Smooth muscle cell (in vitro differentiated cells): ENCODE data around the gene GALNT4. TPM values are rescaled to one million over a fixed set of nuclear protein-coding genes. Genes with fewer than 3 reads are reported as not detected.

Experiments
- DNase-seq: peaks from one replicate; lab custom pipeline; 2025; ENCODE audit not compliant: unreplicated experiment; lab: John Stamatoyannopoulos, UW
- H2AFZ ChIP-seq: fragments of 200-600 bp; sonication (generic); 2 replicates; pipeline ENCODE4 v1.6.0; 2016; ENCODE audit warnings: antibody characterized with exemption, low read depth, mild to moderate bottlenecking
- H3F3A ChIP-seq: fragments of 200-600 bp; sonication (generic); 2 replicates; pipeline ENCODE4 v1.6.0; 2017; ENCODE audit warnings: antibody characterized with exemption, low read depth
- H3K27ac ChIP-seq: fragments of 200-600 bp; sonication (generic); 2 replicates; pipeline ENCODE4 v1.5.1; 2016; ENCODE audit warnings: low read depth, mild to moderate bottlenecking
- H3K27me3 ChIP-seq: fragments of 200-600 bp; sonication (generic); 2 replicates; pipeline ENCODE4 v1.6.1; 2016; ENCODE audit warnings: low read depth, mild to moderate bottlenecking
- H3K36me3 ChIP-seq: fragments of 200-600 bp; sonication (generic); 2 replicates; pipeline ENCODE4 v1.5.1; 2016; ENCODE audit warnings: low read depth
- H3K4me1 ChIP-seq: fragments of 200-600 bp; sonication (generic); 2 replicates; pipeline ENCODE4 v1.5.1; 2016; ENCODE audit warnings: low read depth
- H3K4me2 ChIP-seq: fragments of 200-600 bp; sonication (generic); 2 replicates; pipeline ENCODE4 v1.6.0; 2016; ENCODE audit warnings: mild to moderate bottlenecking
- H3K4me3 ChIP-seq: fragments of 200-600 bp; sonication (generic); 2 replicates; pipeline ENCODE4 v1.5.1; 2016; ENCODE audit warnings: mild to moderate bottlenecking
- H3K79me2 ChIP-seq: fragments of 200-600 bp; sonication (generic); 2 replicates; pipeline ENCODE4 v1.6.0; 2016; ENCODE audit warnings: low read depth, mild to moderate bottlenecking
- H3K9ac ChIP-seq: fragments of 200-600 bp; sonication (generic); 2 replicates; pipeline ENCODE4 v1.6.0; 2016; ENCODE audit warnings: low read depth
- H3K9me3 ChIP-seq: fragments of 200-600 bp; sonication (generic); replicated peaks from 2 replicates; pipeline ENCODE4 v1.5.1; 2016; ENCODE audit warnings: low read depth
- H4K20me1 ChIP-seq: fragments of 200-600 bp; sonication (generic); 2 replicates; pipeline ENCODE4 v1.6.0; 2016; ENCODE audit warnings: low read depth
- CTCF ChIP-seq: fragments of 200-600 bp; sonication (generic); IDR thresholded peaks from 2 replicates; pipeline ENCODE4 v1.5.1; 2017; ENCODE audit warnings: borderline replicate concordance, mild to moderate bottlenecking, antibody characterized with exemption; ENCODE audit not compliant: insufficient read depth, poor library complexity, severe bottlenecking
- WGBS: methylation state at CpG from one replicate; pipeline ENCODE4 v1.1.7; 2016; ENCODE audit warnings: low lambda C conversion rate; 5-methylcytosine and 5-hydroxymethylcytosine counted together
- polyA plus RNA-seq: library from polyadenylated mRNA; unstranded; fragments of >200 nt; fragmentation: Nextera tagmentation; extraction: Ambion mirVana; gene quantifications from 2 replicates; pipeline ENCODE4 v1.2.1, GENCODE V29; 2016
- total RNA-seq: library from RNA; depleted of rRNA; stranded (reverse); fragments of >200 nt; gene quantifications from 2 replicates; pipeline ENCODE4 v1.2.3, GENCODE V29; 2014

GALNT4 gene
- total and polyA plus RNA-seq, 2 experiments from 2014 or later: 2.3 to 3.6 TPM

- H3K4me1 ChIP-seq: no peaks in the 10 kb centered on the region
- no peak overlapping the region for H3K4me3 ChIP-seq
- no peak for DNase-seq
- WGBS: 82% methylated on average over 4 of the region's 4 CpGs
- no peaks in the 10 kb centered on the region for H3K9me3 ChIP-seq
- no peak for TF ChIP-seq CTCF
- no peaks in the 10 kb centered on the region for H3K36me3 ChIP-seq
- no peaks in the 10 kb centered on the region for H3K27me3 ChIP-seq
- H2AFZ ChIP-seq: no peak overlapping the region
- H3K79me2 ChIP-seq: no peaks in the 10 kb centered on the region
- H3K9ac ChIP-seq: no peak overlapping the region
- no peaks in the 10 kb centered on the region for H3F3A ChIP-seq
- no peak overlapping the region for H3K27ac ChIP-seq
- H4K20me1 ChIP-seq: no peaks in the 10 kb centered on the region
- no peak overlapping the region for H3K4me2 ChIP-seq
These were observed 47.5 kb downstream of the GALNT4 start for GRCh38 chr12:89476904-89477595.

GRCh38 chr12:89476232-89476631 is 48.4 kb downstream of the GALNT4 start:
- no peak overlapping the region for H3K9ac ChIP-seq
- no peaks in the 10 kb centered on the region for H4K20me1 ChIP-seq
- H3K9me3 ChIP-seq: no peaks in the 10 kb centered on the region
- no peak overlapping the region for H3K4me3 ChIP-seq
- no peak overlapping the region for H2AFZ ChIP-seq
- no peaks in the 10 kb centered on the region for H3K27me3 ChIP-seq
- TF ChIP-seq CTCF: no peak
- H3K27ac ChIP-seq: no peak overlapping the region
- no peaks in the 10 kb centered on the region for H3K4me1 ChIP-seq
- no peaks in the 10 kb centered on the region for H3K36me3 ChIP-seq
- no peaks in the 10 kb centered on the region for H3K79me2 ChIP-seq
- no peaks in the 10 kb centered on the region for H3F3A ChIP-seq
- no peak overlapping the region for H3K4me2 ChIP-seq
- 95% methylated on average over 3 of the region's 3 CpGs for WGBS
- DNase-seq: no peak

- Histone ChIP-seq H3K27me3 (no peaks in the 10 kb centered on the region), H3K9me3 (no peaks in the 10 kb centered on the region), H2AFZ (no peak overlapping the region), H4K20me1 (no peaks in the 10 kb centered on the region), H3K36me3 (no peaks in the 10 kb centered on the region), H3K9ac (no peak overlapping the region), H3K4me1 (no peaks in the 10 kb centered on the region), H3K79me2 (no peaks in the 10 kb centered on the region), H3K27ac (no peak overlapping the region), H3F3A (no peaks in the 10 kb centered on the region), H3K4me2 (no peak overlapping the region), H3K4me3 (no peak overlapping the region)
- TF ChIP-seq CTCF: no peak
- no peak for DNase-seq
- WGBS: 91% methylated on average over 6 of the region's 6 CpGs
These were observed 49.2 kb downstream of the GALNT4 start for GRCh38 chr12:89475203-89475990.
